ENCODE data around the gene TSPAN3. TPM values are rescaled to one million over a fixed set of nuclear protein-coding genes. Genes with fewer than 3 reads are reported as not detected.

Gene TSPAN3
- total RNA-seq, 4 donors from 2014 or later = 82.7 to 92.6 (median 88.2) TPM

GRCh38 chr15:77112838-77113504 lies 42.1 kb upstream of the TSPAN3 start:
- WGBS, 2 donors = 78 to 90% methylated on average over 2 of the region's 2 CpGs
- H3K4me3 ChIP-seq (ENCODE audit: low read depth, poor library complexity, severe bottlenecking) = no peak overlapping the region
- DNase-seq (ENCODE audit: low spot score in 2 of 2) = peak in 1 of 2 donors; percentile 17
- intact Hi-C loops (cut with DNase I; ENCODE audit: low total_unique reads) = no loop called here
- TF ChIP-seq POLR2A (IDR thresholded peaks at IDR 0.05) = no peak
- TF ChIP-seq CTCF (IDR thresholded peaks at IDR 0.05) = no peak

- no peak overlapping the region for H3K4me3 ChIP-seq (ENCODE audit: low read depth, poor library complexity, severe bottlenecking)
- 93 to 100% methylated on average over 3 of the region's 3 CpGs for WGBS, 2 donors
- TF ChIP-seq POLR2A (IDR thresholded peaks at IDR 0.05) = no peak
- no peak for TF ChIP-seq CTCF (IDR thresholded peaks at IDR 0.05)
- DNase-seq (ENCODE audit: low spot score in 2 of 2) = no peak
- intact Hi-C loops (cut with DNase I; ENCODE audit: low total_unique reads) = no loop called here
Observed at GRCh38 chr15:77111789-77112188, 40.9 kb upstream of the TSPAN3 start.

GRCh38 chr15:77107531-77108355 lies 36.8 kb upstream of the TSPAN3 start:
- no peak overlapping the region for H3K4me3 ChIP-seq (ENCODE audit: low read depth, poor library complexity, severe bottlenecking)
- intact Hi-C loops (cut with DNase I; ENCODE audit: low total_unique reads) = loop anchor here (10.0 kb wide), 1 partner anchor 437 kb away; no protein-coding TSS in a partner anchor
- peak in 1 of 2 donors; percentile 89 for DNase-seq (ENCODE audit: low spot score in 2 of 2)
- 54 to 73% methylated on average over 9 of the region's 9 CpGs for WGBS, 2 donors
- no peak for TF ChIP-seq CTCF (IDR thresholded peaks at IDR 0.05)
- no peak for TF ChIP-seq POLR2A (IDR thresholded peaks at IDR 0.05)

- DNase-seq (ENCODE audit: low spot score in 2 of 2) = no peak
- H3K4me3 ChIP-seq (ENCODE audit: low read depth, poor library complexity, severe bottlenecking) = no peak overlapping the region
- intact Hi-C loops (cut with DNase I; ENCODE audit: low total_unique reads) = loop anchor here (10.0 kb wide), 1 partner anchor 438 kb away; no protein-coding TSS in a partner anchor
- no peak for TF ChIP-seq POLR2A (IDR thresholded peaks at IDR 0.05)
- 81 to 85% methylated on average over 2 of the region's 2 CpGs for WGBS, 2 donors
Observed at GRCh38 chr15:77107068-77107467, 36.2 kb upstream of the TSPAN3 start.

- H3K4me3 ChIP-seq (ENCODE audit: low read depth, poor library complexity, severe bottlenecking) = no peak overlapping the region
- no peak for TF ChIP-seq POLR2A (IDR thresholded peaks at IDR 0.05)
- no peak for TF ChIP-seq CTCF (IDR thresholded peaks at IDR 0.05)
- WGBS, 2 donors = 59 to 66% methylated on average over 3 of the region's 3 CpGs
- no peak for DNase-seq (ENCODE audit: low spot score in 2 of 2)
- intact Hi-C loops (cut with DNase I; ENCODE audit: low total_unique reads) = loop anchor here (10.0 kb wide), 1 partner anchor 441 kb away; no protein-coding TSS in a partner anchor
Observed at GRCh38 chr15:77104155-77104554, 33.2 kb upstream of the TSPAN3 start.
